Renal cortical epithelial cell (primary cell): ENCODE measurements around the gene CSNK1E. TPM values are rescaled to one million over a fixed set of nuclear protein-coding genes. Genes with fewer than 3 reads are reported as not detected.

Source experiments
- DNase-seq: peaks from one replicate; pipeline ENCODE4 v3.0.0-alpha.2; 2011; ENCODE audit warnings: low read depth
- total RNA-seq: library from RNA; depleted of rRNA; stranded (reverse); fragments of >200 nt; gene quantifications from 2 replicates; pipeline ENCODE4 v1.2.3, GENCODE V29; 2014

The CSNK1E gene
- total RNA-seq, 1 donor from 2014 or later = 118 TPM

DNA sequence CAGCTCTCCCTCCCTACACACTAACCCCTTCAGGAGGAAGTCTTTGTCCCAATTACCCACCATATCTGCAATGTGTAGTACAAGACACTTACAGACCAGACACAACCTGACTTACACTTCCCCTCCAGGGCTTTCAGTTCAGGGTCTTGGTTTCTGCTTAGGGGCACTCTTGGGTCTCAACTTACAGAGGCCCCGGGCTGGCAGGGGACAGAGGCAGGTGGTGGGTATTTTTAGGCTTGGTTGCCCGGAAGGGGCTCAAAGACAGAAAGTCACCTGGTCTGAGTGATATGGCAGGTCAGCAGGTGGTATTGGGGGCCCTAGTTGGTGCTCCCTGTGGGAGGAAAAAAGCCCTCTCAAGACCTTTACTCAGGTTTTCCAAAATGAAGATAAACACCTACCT, 41.1 kb downstream of the CSNK1E start:
- no peak for DNase-seq

DNA sequence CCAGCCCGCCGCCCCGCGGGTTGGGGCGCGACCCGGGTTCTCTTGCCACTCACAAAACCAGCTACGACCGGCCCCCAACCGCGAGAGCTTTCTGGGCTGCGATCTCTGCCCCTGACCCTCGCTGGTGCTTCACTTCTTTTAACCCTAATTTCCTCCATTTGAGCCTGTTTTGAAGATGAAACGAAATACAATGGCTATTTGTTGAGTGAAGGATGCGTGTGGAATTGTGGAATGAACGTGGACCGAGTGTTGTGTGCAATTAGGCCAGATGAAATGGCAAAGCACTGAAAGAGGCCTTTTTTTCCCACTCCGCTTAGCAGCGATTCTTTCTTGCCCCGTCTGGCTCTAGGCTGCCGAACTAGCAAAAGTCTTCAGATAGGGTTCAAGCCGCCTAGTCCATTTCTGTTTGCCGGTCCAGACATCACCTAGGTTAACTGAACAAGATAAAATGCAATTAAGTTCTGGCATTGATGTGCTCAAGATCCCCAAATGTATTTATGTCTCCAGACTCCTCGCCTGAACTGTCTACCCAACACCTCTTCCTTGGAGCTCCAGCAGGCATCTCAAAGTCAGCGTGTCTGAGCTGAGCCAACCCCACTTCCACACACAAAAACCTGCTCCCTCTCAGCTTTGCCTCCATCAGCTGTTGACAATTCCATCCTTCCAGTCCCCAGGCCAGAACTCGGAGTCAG, 44.0 kb downstream of the CSNK1E start:
- no peak for DNase-seq

DNA sequence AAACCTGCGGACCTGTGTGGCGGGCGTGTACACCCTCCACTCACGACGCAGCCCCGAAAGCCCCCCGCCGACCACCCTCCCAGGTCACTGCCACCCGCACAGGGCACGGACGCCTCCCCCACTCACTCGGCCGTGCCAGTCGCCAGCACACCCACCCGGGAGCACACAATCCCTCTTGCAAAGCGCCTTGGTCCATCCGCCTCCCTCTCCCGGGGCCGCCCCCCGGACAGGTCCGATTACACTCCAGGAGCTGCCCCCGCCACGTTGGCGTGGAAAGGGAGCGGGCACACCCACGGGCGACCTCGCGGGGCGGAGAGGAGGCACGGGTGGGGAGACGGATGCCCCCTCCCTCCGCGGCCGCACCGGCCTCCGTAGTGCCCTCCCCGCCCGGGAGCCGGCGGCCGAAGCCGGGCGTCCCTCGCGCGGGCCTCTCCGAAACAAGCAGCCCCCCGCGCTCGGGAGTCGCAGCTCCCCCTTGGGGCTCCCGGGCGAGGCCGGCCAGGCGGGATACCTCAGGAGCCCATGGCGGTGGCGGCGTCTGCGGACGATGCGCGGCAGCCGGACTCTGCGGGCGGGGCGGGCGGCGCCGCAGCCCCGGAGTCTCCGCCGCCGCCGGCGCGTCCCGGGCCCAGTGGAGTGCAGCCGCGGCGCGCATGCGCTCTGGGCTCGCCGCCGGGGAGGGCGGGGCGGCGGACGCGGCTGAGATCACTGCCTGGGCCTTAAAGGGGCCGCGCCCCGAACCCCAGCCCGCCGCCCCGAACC, 44.7 kb downstream of the CSNK1E start, which contains the start of gene TMEM184B:
TSS of gene TMEM184B (minus strand) at position 638 of the 762 bp plus-strand sequence. CDS start 25,049 bp downstream, outside the sequence.
- no peak for DNase-seq

DNA sequence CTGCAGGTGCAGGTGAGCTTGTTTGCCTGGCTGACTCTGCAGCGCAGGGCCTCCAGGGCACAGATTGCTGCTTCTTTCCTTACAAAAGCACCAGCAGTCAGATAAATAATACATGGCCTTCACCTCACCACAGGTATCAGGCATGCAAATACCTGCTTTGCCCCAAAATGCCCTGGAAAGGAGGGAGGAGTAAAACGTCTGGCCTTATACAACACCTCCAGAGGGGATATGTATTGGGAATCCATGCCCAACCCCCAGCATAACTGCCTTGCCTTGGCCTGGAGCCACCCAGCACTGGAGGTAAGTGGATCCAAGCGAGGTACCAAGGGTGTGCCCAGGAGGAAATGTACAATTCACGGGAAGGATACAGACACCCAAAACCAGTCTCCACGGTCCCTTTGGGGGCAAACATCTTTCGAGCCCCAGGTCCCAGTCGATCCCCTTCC, 45.3 kb downstream of the CSNK1E start:
- no peak for DNase-seq

DNA sequence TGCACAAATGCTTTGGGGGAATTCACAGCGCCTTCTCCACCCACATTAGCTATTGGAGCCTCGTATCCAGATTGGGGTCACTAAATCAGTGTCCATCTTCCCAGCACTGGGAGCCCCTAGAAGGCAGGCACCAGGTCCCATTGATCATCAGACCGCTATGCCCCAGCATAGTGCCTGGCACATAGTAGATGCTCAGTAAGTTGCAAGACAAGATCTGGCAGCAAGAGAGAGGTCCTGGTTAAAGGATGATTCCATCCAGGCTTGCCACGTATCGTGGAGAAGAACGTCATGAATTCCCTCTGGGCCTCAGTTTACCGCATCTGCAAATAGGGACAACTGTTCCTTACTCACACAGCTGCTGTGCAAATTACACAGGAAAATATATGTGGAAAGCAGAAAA, 46.1 kb downstream of the CSNK1E start:
- DNase-seq = no peak

DNA sequence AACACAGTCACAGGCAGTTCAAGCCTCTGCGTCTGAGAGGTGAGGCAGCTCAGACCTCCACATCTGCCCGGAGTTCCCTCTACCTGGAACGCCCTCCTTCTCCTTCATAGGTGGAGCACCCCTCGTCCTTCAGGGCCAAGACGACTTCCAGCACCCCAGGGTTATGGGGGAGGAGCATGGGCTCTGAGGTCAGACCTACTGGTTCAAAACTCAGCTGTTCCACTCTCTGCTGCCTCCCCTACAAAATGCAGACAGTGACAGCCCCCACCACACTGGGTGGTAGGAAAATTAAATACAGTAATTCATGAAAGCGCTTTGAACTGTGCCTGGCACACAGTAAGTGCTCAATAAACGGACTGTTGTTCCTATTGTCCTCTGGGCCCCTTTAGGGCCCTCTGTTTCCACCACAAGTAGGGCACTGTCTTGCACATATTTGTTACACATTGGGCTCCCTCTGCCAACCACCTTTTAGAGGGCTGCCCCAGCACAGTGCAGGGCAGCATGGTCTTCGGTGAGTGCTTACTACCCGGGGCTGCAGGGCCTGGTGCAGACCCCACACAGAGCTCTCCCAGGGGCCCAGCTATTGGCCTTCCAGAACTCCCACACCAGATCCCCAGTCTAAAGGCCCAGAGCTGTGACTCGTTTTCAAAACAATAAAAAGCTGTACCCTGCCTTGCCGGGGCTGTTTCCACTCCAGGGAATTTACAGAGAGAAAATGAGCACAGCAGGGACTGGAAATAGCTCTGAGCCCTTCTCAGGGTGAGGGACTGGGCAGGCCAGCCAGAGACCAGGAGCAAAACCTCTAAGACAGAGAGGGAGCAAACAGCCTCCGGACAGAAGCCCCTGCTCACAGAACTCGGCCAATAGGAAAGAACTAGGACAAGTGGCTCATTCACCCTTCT, 46.9 kb downstream of the CSNK1E start:
- DNase-seq = no peak

DNA sequence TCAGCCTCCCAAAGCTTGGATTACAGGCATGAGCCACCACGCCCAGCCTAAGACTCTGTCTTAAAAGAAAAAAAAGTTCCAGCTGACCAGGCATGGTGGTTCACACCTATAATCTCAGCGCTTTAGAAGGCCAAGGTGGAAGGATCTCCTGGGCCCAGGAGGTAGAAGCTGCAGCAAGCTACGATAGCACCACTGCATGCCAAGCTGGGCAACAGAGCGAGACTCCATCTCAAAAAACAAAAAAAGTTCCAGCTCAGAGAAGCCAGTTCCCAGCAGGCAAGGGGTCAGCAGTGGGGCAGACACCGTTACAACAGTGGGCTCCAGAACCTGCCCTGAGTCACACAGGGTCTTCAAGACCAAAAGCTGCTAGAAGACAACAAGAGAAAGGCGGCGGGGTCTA, 47.8 kb downstream of the CSNK1E start:
- DNase-seq = no peak

DNA sequence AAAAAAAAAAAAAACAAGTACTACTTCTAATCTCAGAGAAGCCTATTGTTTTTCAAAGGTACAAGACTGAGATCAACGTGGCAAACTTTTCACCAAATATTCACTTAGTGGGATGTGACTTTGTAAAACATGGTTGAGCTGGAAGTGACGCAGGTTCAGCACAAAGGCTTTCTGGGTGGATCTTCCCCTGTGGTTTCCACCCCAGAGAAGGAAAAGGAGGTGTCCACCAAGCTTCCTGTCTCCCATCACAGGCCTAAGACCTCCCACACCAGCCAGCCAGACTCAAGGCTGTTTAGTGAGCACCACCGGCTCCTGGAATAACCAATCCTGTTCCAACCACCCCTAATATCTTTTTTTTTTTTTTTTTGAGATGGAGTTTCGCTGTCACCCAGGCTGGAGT, 50.1 kb downstream of the CSNK1E start:
- DNase-seq = no peak

DNA sequence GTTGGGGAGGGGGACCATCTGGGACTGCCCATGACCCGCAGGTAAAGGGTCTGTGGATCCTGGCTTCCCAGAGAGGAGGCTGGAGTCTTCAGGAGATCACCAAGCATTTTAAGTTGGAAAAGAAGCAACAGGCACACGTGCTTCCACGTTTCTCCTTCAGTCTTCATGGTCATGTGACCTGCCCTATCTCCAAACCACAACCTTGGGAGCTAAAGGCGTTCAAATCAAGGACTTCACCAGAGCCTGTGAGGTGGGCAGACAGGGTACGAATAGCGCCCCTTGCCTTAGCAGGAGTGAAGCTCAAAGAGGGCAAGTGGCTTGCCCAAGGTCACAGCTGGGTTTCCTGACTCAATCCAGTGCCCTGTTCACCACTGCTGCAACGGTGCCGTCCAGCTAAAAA, 51.1 kb downstream of the CSNK1E start:
- DNase-seq = no peak

DNA sequence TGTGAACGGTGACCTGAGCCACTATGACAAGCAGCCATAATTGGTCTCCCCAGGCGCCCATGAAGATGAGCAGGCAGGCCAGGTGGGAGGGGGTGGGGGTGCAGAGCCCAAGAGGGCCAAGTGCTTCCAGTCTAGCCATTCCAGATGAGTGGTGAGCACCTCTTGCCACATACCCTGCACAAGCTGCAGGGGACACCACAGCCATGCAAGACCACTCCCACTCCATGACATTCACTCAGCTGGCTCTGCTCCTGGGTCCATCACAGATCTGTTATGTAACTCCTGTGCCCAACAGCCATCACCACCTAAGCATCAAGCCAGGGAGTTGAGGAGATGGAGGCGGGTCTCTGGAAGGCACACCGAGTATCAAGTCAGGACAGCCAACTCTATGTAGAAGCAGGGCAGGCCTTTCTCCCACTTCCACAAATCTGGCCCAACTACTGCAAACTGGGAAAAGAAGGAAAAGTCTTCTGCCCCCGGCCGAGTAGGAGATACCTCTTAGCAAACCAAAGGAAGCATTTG, 52.9 kb downstream of the CSNK1E start:
- no peak for DNase-seq

DNA sequence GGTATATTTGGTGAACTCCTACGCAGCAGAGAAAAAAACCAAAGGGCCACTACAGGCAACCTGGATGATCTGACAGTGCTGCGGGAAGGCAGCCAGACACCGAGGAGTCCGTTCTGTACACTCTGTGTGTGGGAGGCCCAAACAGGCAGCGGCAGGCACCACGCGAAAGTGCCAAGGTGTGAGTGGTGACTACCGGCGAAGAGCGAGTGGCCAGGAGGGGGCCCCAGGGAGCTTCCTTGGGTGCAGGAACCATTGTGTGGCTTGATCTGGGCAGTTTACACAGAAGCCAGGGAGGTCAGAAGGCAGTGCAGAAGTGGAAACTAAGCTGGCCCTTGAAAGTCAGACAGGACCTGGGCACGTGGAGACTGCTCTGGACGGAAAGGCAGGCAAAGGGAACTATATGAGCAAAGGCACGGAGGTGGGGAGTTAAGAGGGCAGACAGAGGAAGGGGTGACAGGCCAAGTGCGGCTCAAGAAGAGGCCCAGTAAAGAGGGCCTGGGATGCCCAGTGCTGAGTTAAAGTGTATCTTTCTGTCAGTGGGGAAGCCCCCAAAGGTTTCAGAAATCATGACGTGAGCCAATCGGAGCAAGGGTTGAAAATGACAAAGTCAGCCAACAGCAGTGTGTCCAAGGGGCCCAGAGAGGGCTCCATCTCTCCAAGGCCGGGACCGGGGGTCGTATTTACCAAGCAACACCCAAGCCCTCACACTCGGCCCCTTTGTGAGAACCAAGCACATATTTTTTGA, 55.0 kb downstream of the CSNK1E start:
- no peak for DNase-seq

DNA sequence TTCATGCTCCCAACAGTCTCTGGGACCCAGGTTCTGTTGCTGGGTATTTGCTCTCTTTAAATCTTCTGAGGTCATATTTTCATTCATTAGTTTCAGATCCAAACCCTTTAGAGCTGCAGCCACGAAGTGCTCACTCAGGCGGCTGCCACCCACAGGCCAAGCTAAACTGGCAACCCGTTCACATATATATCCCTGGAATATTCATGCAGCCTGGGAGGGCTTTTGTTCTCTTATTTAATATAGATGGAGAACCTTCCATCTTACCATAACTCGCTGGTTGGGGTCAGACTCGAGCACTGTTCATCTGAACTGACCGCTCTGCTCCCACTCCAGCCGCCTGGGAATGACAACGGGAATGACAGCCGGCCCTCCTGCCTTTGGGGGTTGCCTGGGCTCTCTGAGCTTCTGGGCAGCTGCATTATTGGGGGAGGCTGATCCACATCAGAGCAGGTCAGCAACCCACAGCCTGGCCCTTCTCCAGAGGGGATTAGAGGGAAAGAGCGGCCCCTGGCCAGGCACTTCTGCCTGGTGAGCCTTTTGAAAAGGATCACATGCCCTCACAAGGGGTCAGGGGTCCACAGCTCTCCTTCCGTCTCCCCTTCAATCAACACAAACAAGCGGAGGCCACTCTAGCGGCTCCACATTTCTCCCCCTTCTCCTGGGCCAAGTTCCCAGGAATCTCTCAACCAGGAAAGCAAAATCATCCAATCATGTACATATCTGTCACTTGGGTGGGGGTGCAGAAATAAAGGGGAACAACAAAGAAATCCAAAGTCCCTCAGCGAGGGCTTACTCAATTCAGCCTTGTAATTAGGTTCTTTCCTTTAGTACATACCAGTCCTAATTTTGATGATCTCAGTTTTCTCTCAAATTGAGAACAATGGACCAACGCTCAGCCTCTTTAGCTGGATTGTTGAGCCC, 56.2 kb downstream of the CSNK1E start:
- no peak for DNase-seq

DNA sequence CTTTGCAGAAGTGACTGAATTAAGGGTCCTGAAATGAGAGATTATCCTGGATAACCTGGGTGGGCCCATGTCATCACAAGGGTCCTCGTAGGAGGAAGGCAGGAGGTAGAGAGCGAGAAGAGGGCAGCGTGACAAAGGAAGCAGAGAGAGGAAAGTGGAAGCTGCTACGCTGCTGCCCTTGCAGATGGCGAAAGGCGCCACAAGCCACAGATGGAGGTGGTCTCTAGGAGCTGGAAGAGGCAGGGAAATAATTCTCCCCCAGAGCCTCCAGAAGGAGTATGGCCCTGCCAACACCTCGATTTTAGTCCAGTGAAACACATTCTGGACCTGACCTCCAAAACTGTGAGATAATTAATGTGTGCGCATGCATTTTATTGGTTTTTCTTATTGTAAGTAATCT, 57.9 kb downstream of the CSNK1E start:
- DNase-seq = no peak

DNA sequence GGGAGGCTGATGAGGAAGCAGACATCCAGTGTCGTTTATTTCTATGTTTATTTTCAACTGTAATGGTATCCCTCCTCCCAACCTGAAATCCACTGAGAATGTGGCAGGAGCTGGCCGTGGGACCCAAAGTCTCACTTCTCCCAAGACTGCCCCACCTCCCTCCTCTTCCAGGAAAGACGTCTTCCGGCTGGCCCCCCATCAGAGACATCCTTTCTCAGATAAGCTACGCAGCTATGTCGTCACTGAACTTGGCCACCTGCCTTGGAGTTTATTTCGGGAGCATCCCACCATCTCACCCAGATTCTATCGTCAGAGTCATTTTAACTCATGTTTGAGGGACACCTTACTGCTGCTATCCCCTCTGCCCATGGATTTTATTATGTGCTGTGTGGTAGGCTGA, 58.3 kb downstream of the CSNK1E start:
- no peak for DNase-seq

DNA sequence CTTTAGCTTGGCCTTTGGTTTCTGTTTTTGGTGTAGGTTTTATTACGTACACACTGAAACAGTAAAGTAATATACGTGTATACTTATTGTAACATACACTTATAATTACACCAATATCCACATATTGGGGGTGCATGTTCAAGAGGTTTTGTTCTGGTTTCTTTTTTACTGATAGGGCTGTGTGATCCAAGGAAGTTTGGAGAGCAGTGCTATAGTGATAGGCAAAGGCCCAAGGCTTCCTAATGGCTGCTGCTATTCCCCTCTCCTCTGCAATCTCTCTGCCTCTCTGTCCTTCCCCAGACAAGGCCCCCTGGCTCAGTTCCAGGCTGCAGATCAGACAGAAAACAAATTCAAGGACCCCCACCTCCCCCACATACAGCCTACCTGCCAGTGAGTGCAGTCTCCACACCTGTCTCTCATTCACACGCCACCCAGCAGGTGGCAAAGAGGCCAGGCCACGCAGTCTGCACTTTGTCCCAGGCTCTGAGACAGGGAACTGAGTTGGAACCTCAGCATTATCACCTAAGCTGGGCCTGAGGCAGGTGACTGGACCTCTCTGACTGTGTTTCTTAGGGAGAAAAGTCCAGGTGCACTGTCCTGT, 59.5 kb downstream of the CSNK1E start:
- no peak for DNase-seq

DNA sequence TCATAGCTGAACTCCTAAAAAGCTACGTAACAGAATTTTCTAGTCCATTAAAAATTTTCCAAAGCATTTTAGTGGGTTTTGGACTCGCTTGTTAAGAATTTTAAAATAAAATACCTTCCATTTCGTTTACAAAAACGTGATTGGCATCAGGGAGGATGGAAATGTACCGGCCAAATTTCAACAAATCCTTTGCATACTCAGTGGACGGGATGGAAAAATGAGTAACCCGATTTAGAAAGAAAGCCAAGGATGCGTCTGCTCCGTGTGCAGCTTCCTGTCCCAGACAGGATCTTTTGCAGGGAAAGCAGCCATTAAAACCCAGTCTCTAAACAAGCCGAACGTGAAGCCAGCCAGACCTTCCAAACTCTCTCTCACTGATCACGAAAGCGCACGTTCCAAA, 60.1 kb downstream of the CSNK1E start:
- DNase-seq = no peak

DNA sequence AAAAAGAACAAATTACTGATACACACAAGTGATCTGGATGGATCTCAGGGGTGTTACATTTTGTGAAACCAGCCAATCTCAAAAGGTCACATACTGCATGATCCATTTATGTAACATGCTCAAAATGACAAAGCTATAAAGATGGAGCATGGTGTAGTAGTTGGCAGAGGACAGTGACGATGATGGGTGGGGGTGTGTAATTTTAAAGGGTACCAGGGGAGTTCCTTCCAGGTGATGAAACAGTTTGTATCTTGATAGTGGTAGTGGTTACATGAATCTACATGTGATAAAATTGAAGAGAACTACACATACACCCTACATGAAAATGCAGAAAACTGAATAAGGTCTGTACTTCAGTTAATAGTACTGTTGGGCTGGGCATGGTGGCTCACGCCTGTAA, 61.5 kb downstream of the CSNK1E start:
- no peak for DNase-seq

DNA sequence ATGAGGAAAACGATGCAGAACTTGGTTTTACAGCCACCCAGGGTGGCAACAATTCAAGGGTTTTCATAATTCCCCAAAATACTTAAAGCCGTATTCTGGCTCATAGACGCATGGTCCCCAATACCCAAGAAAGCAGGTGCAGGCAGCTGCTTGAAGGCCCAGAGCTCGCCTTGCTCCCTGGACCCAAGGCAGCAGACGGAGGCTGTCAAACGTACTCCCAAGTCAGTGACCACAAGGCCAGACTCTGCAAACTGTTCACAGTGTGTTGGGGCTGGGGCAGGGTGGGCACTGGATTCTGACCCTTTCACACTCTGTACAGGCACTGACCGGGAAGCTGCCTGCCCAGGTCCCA, 65.9 kb downstream of the CSNK1E start:
- DNase-seq = no peak

DNA sequence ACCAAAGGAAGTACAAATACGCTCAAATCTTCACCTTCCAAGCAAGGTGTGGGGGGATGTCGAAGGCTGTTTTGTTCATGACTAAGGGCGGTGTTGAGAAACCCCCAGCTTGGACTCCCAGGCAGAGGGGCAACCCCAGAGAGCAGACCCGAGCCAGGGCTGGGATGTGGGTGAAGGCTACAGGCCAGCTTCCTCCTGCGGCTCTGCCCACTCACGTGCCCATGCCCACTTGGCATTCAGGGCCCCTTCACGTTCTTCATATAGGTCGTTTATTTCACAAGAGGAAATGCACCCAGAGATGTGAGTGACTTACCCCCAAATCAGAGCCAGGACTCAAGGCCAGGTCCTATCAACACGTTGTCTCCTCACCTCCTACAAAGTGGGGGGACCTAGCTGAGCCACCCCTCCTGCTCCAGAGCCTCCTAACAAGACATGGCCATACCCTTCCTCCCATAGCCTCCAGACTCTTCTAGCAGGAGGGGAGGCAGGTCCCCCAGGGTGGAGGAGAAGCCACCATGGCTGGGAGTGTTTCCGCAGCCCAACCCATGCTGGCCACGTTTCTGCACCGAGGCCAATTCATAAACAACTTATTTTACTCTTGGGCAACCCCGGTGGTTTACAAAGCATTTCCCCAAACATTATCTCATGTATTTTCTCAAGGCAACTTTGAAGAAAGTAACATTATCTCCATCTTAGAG, 66.4 kb downstream of the CSNK1E start:
- no peak for DNase-seq
